GM23338 (cell line): ENCODE results near the gene SS18. TPM values are rescaled to one million over a fixed set of nuclear protein-coding genes. Genes with fewer than 3 reads are reported as not detected.

Experiments
- ATAC-seq: fragments of 200-7000 bp; cut with Tn5 transposase; 3 replicates; pipeline ENCODE4 v1.9.1; 2020
- DNase-seq: peaks from one replicate; pipeline ENCODE4 v3.0.0-alpha.2; 2015; ENCODE audit warnings: low spot score
- H2AFZ ChIP-seq: fragments of 200-600 bp; sonication (generic); 2 replicates; pipeline ENCODE4 v1.8.0; 2016; ENCODE audit warnings: antibody characterized with exemption, mild to moderate bottlenecking, moderate library complexity
- H3F3A ChIP-seq: fragments of 200-600 bp; sonication (generic); replicated peaks from 2 replicates; pipeline ENCODE4 v1.8.0; 2017; ENCODE audit warnings: antibody characterized with exemption, mixed run types, low read depth
- H3K27ac ChIP-seq: fragments of 200-600 bp; sonication (generic); 2 replicates; pipeline ENCODE4 v1.6.1; 2016; ENCODE audit warnings: low read depth
- H3K27me3 ChIP-seq: fragments of 200-600 bp; sonication (generic); 2 replicates; pipeline ENCODE4 v1.8.0; 2016; ENCODE audit warnings: mild to moderate bottlenecking, mixed run types, moderate library complexity; ENCODE audit not compliant: insufficient read depth
- H3K36me3 ChIP-seq: fragments of 200-600 bp; sonication (generic); 2 replicates; pipeline ENCODE4 v1.8.0; 2016; ENCODE audit warnings: mild to moderate bottlenecking; ENCODE audit not compliant: insufficient read depth
- H3K4me1 ChIP-seq: fragments of 200-600 bp; sonication (generic); 2 replicates; pipeline ENCODE4 v1.8.0; 2016; ENCODE audit warnings: mild to moderate bottlenecking, moderate library complexity; ENCODE audit not compliant: insufficient read depth
- H3K4me2 ChIP-seq: fragments of 200-600 bp; sonication (generic); 2 replicates; pipeline ENCODE4 v1.7.1; 2017; ENCODE audit warnings: mixed run types
- H3K4me3 ChIP-seq: fragments of 200-600 bp; sonication (generic); 2 replicates; pipeline ENCODE4 v1.6.1; 2016; ENCODE audit warnings: mixed run types
- H3K79me2 ChIP-seq: fragments of 200-600 bp; sonication (generic); replicated peaks from 2 replicates; pipeline ENCODE4 v1.8.0; 2017; ENCODE audit warnings: mild to moderate bottlenecking; ENCODE audit not compliant: insufficient read depth
- H3K9me2 ChIP-seq: fragments of 200-600 bp; sonication (generic); 2 replicates; pipeline ENCODE4 v1.8.0; 2017; ENCODE audit not compliant: insufficient read depth
- H4K20me1 ChIP-seq: fragments of 200-600 bp; sonication (generic); replicated peaks from 2 replicates; pipeline ENCODE4 v1.8.0; 2017; ENCODE audit warnings: mild to moderate bottlenecking; ENCODE audit not compliant: insufficient read depth
- H3K27ac Mint-ChIP-seq: 2 replicates; pipeline ENCODE4 v1.8.0; 2020; ENCODE audit warnings: inconsistent platforms, mild to moderate bottlenecking, moderate library complexity, mixed read lengths
- H3K27me3 Mint-ChIP-seq: 3 replicates; pipeline ENCODE4 v1.8.0; 2022; ENCODE audit warnings: low read depth, mild to moderate bottlenecking, moderate library complexity, mixed read lengths, inconsistent platforms; ENCODE audit not compliant: insufficient read depth, poor library complexity
- H3K36me3 Mint-ChIP-seq: 3 replicates; pipeline ENCODE4 v1.8.0; 2021; ENCODE audit warnings: low read depth, mild to moderate bottlenecking, inconsistent platforms, moderate library complexity, mixed read lengths
- H3K4me1 Mint-ChIP-seq: 3 replicates; pipeline ENCODE4 v1.8.0; 2020; ENCODE audit warnings: mild to moderate bottlenecking, inconsistent platforms, mixed read lengths
- H3K4me3 Mint-ChIP-seq: 3 replicates; pipeline ENCODE4 v1.8.0; 2021; ENCODE audit warnings: moderate library complexity, mild to moderate bottlenecking, inconsistent platforms, mixed read lengths
- H3K9me3 Mint-ChIP-seq: 3 replicates; pipeline ENCODE4 v1.8.0; 2020; ENCODE audit warnings: moderate library complexity, mild to moderate bottlenecking, inconsistent platforms, mixed read lengths
- CTCF ChIP-seq, 2 experiments: fragments of 200-600 bp in 1 of 2; sonication (generic) in 1 of 2; conservative IDR thresholded peaks; 2 replicates each; pipeline versions ENCODE4 v1.5.1 to v1.6.1; 2016 to 2017; ENCODE audit warnings: antibody characterized with exemption in 2 of 2, low read depth in 2 of 2, mild to moderate bottlenecking in 2 of 2, moderate library complexity in 1 of 2
- ETS1 ChIP-seq: IDR thresholded peaks from 2 replicates; pipeline ENCODE4 v1.6.1; 2016; ENCODE audit warnings: antibody characterized with exemption
- EZH2 ChIP-seq: fragments of 200-600 bp; sonication (generic); IDR thresholded peaks from one replicate; pipeline ENCODE4 v1.8.0; 2017; ENCODE audit warnings: antibody characterized with exemption, mild to moderate bottlenecking, low read depth; ENCODE audit not compliant: unreplicated experiment
- EZH2phosphoT487 ChIP-seq: fragments of 200-600 bp; sonication (generic); IDR thresholded peaks from one replicate; pipeline ENCODE4 v1.8.1; 2018; ENCODE audit warnings: antibody characterized with exemption; ENCODE audit not compliant: unreplicated experiment
- JUNB ChIP-seq: IDR thresholded peaks from one replicate; pipeline ENCODE4 v1.6.1; 2016; ENCODE audit warnings: antibody characterized with exemption; ENCODE audit not compliant: unreplicated experiment
- NANOG ChIP-seq: IDR thresholded peaks from 2 replicates; pipeline ENCODE4 v1.6.1; 2016; ENCODE audit warnings: antibody characterized with exemption, borderline replicate concordance
- POLR2AphosphoS5 ChIP-seq: IDR thresholded peaks from 2 replicates; pipeline ENCODE4 v1.6.1; 2016; ENCODE audit warnings: antibody characterized with exemption, low read depth
- ZNF114 ChIP-seq: fragments of 250-450 bp; sonication (Bioruptor Pico); IDR thresholded peaks from 2 replicates; pipeline ENCODE4 v1.5.0; 2020; ENCODE audit warnings: mild to moderate bottlenecking, moderate library complexity
- polyA plus RNA-seq: library from polyadenylated mRNA; unstranded; fragments of >200 nt; fragmentation: Nextera tagmentation; extraction: Ambion mirVana; gene quantifications from 2 replicates; pipeline ENCODE4 v1.2.1, GENCODE V29; 2016
- total RNA-seq: library from RNA; depleted of rRNA; stranded (reverse); fragments of >200 nt; shearing (Covaris generic); gene quantifications from 2 replicates; pipeline ENCODE4 v1.2.3, GENCODE V29; 2014

The SS18 gene
- total and polyA plus RNA-seq, 2 experiments from 2014 or later = 41.3 to 148 TPM

- no peaks in the 10 kb centered on the region for H4K20me1 ChIP-seq
- no peaks in the 10 kb centered on the region for H3K4me1 ChIP-seq
- TF ChIP-seq EZH2 = no peak
- no peak for TF ChIP-seq POLR2AphosphoS5
- TF ChIP-seq EZH2phosphoT487 = no peak
- no peaks in the 10 kb centered on the region for H3K36me3 ChIP-seq
- no peaks in the 10 kb centered on the region for H3K79me2 ChIP-seq
- H3K4me3 Mint-ChIP-seq = no peak overlapping the region
- DNase-seq (no peak), ATAC-seq (no peak)
- no peak overlapping the region for H3K4me3 ChIP-seq
- H3K27me3 Mint-ChIP-seq = peaks cover under 1% of the 10 kb centered on the region
- H3K27ac Mint-ChIP-seq = no peak overlapping the region
- no peaks in the 10 kb centered on the region for H3K4me1 Mint-ChIP-seq
- no peak overlapping the region for H3K27ac ChIP-seq
- no peaks in the 10 kb centered on the region for H3K27me3 ChIP-seq
- H3F3A ChIP-seq = no peaks in the 10 kb centered on the region
- H3K36me3 Mint-ChIP-seq = no peaks in the 10 kb centered on the region
- peaks cover 3% of the 10 kb centered on the region; the same call in 2 of the 3 replicates for H3K9me3 Mint-ChIP-seq
- H2AFZ ChIP-seq = no peak overlapping the region
- no peak overlapping the region for H3K4me2 ChIP-seq
- H3K9me2 ChIP-seq = peaks cover 4% of the 10 kb centered on the region
These were observed 6.4 kb upstream of the SS18 start for GRCh38 chr18:26096852-26097251.

GRCh38 chr18:26091047-26091630, 726 bp upstream of the SS18 start:
- Histone ChIP-seq H3K36me3 (peaks cover 9% of the 10 kb centered on the region; the same call in 1 of the 2 replicates), H3F3A (0 out of 2 replicates have a peak, but pooled peaks cover 4% of the 10 kb centered on the region), H3K4me2 (peak overlapping the region; percentile 81), H2AFZ (peak overlapping the region; percentile 97), H3K4me3 (peak overlapping the region; percentile 89), H3K4me1 (peaks cover 9% of the 10 kb centered on the region), H4K20me1 (peaks cover 16% of the 10 kb centered on the region), H3K9me2 (no peaks in the 10 kb centered on the region), H3K27me3 (no peaks in the 10 kb centered on the region), H3K79me2 (peaks cover 36% of the 10 kb centered on the region), H3K27ac (peak overlapping the region; percentile 92)
- Mint-ChIP-seq H3K9me3 (no peaks in the 10 kb centered on the region), H3K4me3 (peak overlapping the region; percentile 91), H3K27me3 (peaks cover 2% of the 10 kb centered on the region), H3K4me1 (peaks cover 13% of the 10 kb centered on the region), H3K36me3 (peaks cover 7% of the 10 kb centered on the region; the same call in 2 of the 3 replicates), H3K27ac (peak overlapping the region; percentile 85)
- peak; percentile 54 for DNase-seq
- TF ChIP-seq ETS1 = no peak
- 0 out of 2 replicates have a peak, but pooled peaks have one; percentile 3 for TF ChIP-seq POLR2AphosphoS5
- peak; percentile 17 for ATAC-seq

- peak overlapping the region; percentile 89 for H3K4me3 ChIP-seq
- Mint-ChIP-seq H3K4me3 (peak overlapping the region; percentile 91), H3K27ac (peak overlapping the region; percentile 80; the same call in 1 of the 2 replicates), H3K9me3 (no peaks in the 10 kb centered on the region), H3K36me3 (peaks cover 14% of the 10 kb centered on the region; the same call in 2 of the 3 replicates), H3K27me3 (peaks cover 2% of the 10 kb centered on the region), H3K4me1 (peaks cover 13% of the 10 kb centered on the region)
- TF ChIP-seq NANOG (no peak), POLR2AphosphoS5 (no peak), JUNB (no peak), ZNF114 (CRISPR knock-in tag) (no peak), CTCF (conservative IDR thresholded peaks at IDR 0.05; ENCODE audit: low read depth in 2 of 2) (no peak)
- H4K20me1 ChIP-seq = peaks cover 21% of the 10 kb centered on the region
- H3K4me2 ChIP-seq = peak overlapping the region; percentile 81
- no peak overlapping the region; the same call in 1 of the 2 replicates for H3K27ac ChIP-seq
- H3K4me1 ChIP-seq = peaks cover 9% of the 10 kb centered on the region
- H3K9me2 ChIP-seq = no peaks in the 10 kb centered on the region
- DNase-seq (peak; percentile 41), ATAC-seq (peak; percentile 1; the same call in 1 of the 3 replicates)
- H3K36me3 ChIP-seq = peaks cover 15% of the 10 kb centered on the region; the same call in 1 of the 2 replicates
- H2AFZ ChIP-seq = 0 out of 2 replicates have a peak overlapping the region, but pooled peaks have one; percentile 39
- H3K79me2 ChIP-seq = peaks cover 52% of the 10 kb centered on the region
- 0 out of 2 replicates have a peak, but pooled peaks cover 4% of the 10 kb centered on the region for H3F3A ChIP-seq
- H3K27me3 ChIP-seq = no peaks in the 10 kb centered on the region
These were observed 902 bp downstream of the SS18 start for GRCh38 chr18:26089293-26090129.
